Measurements from ENCODE around the gene HPRT1.

The HPRT1 gene

DNA sequence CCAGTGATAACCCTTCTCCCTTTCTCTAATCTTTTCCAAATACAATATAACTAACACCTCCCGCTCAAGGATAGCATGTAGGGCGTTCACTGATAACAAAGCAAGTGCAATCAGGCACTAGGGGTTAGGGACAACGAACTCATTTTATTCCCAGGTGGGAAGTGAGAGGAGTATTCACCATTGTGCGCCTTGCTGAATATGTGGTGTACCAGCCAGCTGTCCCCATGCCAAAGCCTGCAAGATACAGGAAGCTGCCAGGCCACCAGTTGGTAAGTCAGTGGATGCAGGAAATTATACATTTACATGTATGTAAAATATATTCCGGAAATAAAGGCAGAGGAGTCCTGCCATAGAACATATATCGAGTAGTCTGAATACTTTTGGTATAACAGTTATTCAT is 6.3 kb upstream of the HPRT1 start:
- no peak for DNase-seq (ENCODE audit: low read depth in 1 of 2, low spot score in 1 of 2)
- H3K27ac ChIP-seq (replicated peaks), result no peak overlapping the region
- TF ChIP-seq, protein P1, sequence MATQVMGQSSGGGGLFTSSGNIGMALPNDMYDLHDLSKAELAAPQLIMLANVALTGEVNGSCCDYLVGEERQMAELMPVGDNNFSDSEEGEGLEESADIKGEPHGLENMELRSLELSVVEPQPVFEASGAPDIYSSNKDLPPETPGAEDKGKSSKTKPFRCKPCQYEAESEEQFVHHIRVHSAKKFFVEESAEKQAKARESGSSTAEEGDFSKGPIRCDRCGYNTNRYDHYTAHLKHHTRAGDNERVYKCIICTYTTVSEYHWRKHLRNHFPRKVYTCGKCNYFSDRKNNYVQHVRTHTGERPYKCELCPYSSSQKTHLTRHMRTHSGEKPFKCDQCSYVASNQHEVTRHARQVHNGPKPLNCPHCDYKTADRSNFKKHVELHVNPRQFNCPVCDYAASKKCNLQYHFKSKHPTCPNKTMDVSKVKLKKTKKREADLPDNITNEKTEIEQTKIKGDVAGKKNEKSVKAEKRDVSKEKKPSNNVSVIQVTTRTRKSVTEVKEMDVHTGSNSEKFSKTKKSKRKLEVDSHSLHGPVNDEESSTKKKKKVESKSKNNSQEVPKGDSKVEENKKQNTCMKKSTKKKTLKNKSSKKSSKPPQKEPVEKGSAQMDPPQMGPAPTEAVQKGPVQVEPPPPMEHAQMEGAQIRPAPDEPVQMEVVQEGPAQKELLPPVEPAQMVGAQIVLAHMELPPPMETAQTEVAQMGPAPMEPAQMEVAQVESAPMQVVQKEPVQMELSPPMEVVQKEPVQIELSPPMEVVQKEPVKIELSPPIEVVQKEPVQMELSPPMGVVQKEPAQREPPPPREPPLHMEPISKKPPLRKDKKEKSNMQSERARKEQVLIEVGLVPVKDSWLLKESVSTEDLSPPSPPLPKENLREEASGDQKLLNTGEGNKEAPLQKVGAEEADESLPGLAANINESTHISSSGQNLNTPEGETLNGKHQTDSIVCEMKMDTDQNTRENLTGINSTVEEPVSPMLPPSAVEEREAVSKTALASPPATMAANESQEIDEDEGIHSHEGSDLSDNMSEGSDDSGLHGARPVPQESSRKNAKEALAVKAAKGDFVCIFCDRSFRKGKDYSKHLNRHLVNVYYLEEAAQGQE (IDR thresholded peaks at IDR 0.05; ENCODE audit: insufficient replicate concordance, low read depth), result no peak
- TF ChIP-seq, protein P2, sequence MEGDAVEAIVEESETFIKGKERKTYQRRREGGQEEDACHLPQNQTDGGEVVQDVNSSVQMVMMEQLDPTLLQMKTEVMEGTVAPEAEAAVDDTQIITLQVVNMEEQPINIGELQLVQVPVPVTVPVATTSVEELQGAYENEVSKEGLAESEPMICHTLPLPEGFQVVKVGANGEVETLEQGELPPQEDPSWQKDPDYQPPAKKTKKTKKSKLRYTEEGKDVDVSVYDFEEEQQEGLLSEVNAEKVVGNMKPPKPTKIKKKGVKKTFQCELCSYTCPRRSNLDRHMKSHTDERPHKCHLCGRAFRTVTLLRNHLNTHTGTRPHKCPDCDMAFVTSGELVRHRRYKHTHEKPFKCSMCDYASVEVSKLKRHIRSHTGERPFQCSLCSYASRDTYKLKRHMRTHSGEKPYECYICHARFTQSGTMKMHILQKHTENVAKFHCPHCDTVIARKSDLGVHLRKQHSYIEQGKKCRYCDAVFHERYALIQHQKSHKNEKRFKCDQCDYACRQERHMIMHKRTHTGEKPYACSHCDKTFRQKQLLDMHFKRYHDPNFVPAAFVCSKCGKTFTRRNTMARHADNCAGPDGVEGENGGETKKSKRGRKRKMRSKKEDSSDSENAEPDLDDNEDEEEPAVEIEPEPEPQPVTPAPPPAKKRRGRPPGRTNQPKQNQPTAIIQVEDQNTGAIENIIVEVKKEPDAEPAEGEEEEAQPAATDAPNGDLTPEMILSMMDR (IDR thresholded peaks at IDR 0.05; ENCODE audit: insufficient read depth, low read length), result no peak
- TF ChIP-seq POLR2AphosphoS5 (IDR thresholded peaks at IDR 0.05; ENCODE audit: low read depth), result no peak
- no peak for TF ChIP-seq GABPA (IDR thresholded peaks at IDR 0.05; ENCODE audit: low read depth)
- no peak for TF ChIP-seq SPI1 (IDR thresholded peaks at IDR 0.05; ENCODE audit: borderline replicate concordance, low read depth)
- no peaks in the 10 kb centered on the region for H3K27me3 ChIP-seq (ENCODE audit: insufficient read depth, poor library complexity, severe bottlenecking)
- H3K4me3 ChIP-seq (replicated peaks; ENCODE audit: insufficient read depth, low read length), result no peak overlapping the region

DNA sequence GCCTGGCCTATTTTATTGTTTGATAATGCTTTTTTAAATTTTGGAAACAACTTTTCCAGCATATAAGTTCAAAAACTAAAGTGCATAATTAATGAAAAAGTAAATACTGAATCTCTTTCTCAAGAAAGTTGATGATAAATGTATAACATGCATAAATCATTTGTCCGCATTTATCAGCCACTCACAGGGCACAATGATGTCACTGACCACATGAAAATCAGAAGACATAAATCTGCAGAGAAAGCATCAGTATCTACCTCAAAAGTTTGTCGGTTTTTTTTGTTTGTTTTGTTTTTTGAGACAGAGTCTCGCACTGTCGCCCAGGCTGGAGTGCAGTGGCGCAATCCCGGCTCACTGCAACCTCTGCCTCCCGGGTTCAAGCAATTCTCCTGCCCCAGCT is 5.5 kb upstream of the HPRT1 start:
- no peak for DNase-seq (ENCODE audit: low read depth in 1 of 2, low spot score in 1 of 2)
- no peaks in the 10 kb centered on the region for H3K27me3 ChIP-seq (ENCODE audit: insufficient read depth, poor library complexity, severe bottlenecking)
- TF ChIP-seq, protein P2 (IDR thresholded peaks at IDR 0.05; ENCODE audit: insufficient read depth, low read length), result no peak
- TF ChIP-seq SPI1 (IDR thresholded peaks at IDR 0.05; ENCODE audit: borderline replicate concordance, low read depth) (no peak), GABPA (IDR thresholded peaks at IDR 0.05; ENCODE audit: low read depth) (no peak), POLR2AphosphoS5 (IDR thresholded peaks at IDR 0.05; ENCODE audit: low read depth) (no peak)
- TF ChIP-seq, protein P1 (IDR thresholded peaks at IDR 0.05; ENCODE audit: insufficient replicate concordance, low read depth), result no peak

DNA sequence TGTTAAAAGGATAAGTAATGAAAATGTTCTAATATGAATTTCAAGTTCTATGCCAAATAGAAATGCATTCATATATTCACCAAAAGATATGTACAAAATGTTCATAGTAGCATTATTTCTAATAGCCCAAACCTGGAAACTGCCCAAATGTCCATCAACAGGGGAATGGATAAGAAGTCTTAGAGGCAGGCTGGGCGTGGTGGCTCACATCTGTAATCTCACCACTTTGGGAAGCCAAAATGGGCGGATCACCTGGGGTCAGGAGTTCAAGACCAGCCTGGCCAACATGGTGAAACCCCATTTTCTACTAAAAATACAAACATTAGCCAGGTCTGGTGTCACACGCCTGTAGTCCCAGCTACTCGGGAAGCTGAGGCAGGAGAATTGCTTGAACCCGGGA is 2.3 kb upstream of the HPRT1 start:
- H3K4me3 ChIP-seq (replicated peaks; ENCODE audit: insufficient read depth, low read length), result no peak overlapping the region
- no peak for TF ChIP-seq SPI1 (IDR thresholded peaks at IDR 0.05; ENCODE audit: borderline replicate concordance, low read depth)
- TF ChIP-seq, protein P2 (IDR thresholded peaks at IDR 0.05; ENCODE audit: insufficient read depth, low read length), result no peak
- DNase-seq (ENCODE audit: low read depth in 1 of 2, low spot score in 1 of 2), result no peak
- no peaks in the 10 kb centered on the region for H3K27me3 ChIP-seq (ENCODE audit: insufficient read depth, poor library complexity, severe bottlenecking)
- H3K27ac ChIP-seq (replicated peaks), result no peak overlapping the region

More for the DNA sequence above, 5.5 kb upstream of the HPRT1 start:
- Histone ChIP-seq H3K4me3 (replicated peaks; ENCODE audit: insufficient read depth, low read length) (no peak overlapping the region), H3K27ac (replicated peaks) (no peak overlapping the region)

DNA sequence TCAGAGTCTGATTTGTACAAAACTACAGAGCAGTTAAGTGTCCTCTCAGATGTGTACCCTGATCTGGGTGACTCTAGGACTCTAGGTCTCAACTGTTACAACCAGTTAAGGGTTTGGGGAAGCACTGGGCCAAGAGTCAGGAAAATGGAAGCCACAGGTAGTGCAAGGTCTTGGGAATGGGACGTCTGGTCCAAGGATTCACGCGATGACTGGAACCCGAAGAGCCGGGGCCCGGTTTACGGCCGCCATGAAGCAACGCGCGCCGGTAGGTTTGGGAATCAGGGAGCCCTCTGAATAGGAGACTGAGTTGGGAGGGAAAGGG is 321 bp upstream of the HPRT1 start:
- H3K4me3 ChIP-seq (replicated peaks; ENCODE audit: insufficient read depth, low read length), result peak overlapping the region; percentile 70
- no peak for DNase-seq (ENCODE audit: low read depth in 1 of 2, low spot score in 1 of 2)
- H3K27me3 ChIP-seq (ENCODE audit: insufficient read depth, poor library complexity, severe bottlenecking), result no peaks in the 10 kb centered on the region
- H3K27ac ChIP-seq (replicated peaks), result peak overlapping the region; percentile 71
- TF ChIP-seq SPI1 (IDR thresholded peaks at IDR 0.05; ENCODE audit: borderline replicate concordance, low read depth), result no peak
